HG02759 (cell line): ENCODE results near the gene CELF5.
"Not testable (repeated sequence)": the region's sequence is repeated elsewhere in the genome, so short reads cannot be mapped to it uniquely, and the experiment has no call there.

Source experiments
- ATAC-seq: cut with Tn5 transposase; IDR thresholded peaks from one replicate; pipeline ENCODE4 v1.9.1; 2021; ENCODE audit warnings: mild to moderate bottlenecking, moderate library complexity; ENCODE audit not compliant: unreplicated experiment

CELF5 gene

GRCh38 chr19:3316659-3317207, 92.3 kb downstream of the CELF5 start:
- no peak for ATAC-seq

DNA sequence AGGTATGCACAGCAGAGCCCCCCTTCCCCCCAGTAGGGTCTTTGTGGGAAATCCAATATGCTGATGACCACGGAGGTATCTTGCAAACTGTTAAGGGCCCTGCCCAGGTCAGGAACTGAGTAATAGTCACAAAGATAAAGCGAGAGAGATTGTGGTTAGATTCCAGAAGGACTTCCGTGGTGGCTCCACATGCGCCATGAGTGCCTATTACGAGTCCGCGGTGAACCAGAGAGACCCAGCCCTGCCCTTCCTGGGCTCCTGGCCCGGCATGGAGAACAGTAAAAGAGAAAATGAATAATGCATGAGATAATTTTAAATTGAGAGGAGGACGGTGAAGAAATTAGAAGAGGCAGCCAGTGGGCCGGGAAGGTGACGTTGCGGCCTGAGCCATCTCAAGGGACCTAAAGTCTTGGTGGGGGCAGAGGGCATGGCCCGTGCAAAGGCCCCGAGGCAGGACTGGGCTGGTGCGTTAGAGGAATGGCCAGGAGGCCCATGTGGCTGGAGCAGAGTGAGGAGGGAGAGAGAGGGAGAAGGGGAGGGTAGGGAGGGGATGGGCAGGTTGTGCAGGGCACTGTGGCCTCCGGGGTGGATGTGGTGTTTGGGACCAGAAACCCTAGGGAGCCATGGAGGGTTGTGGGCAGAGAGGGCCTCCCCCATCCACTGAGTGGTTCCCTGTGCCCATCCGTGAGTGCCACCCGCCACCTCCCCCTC, 95.3 kb downstream of the CELF5 start:
- no peak for ATAC-seq

- ATAC-seq, result no peak
These were observed 95.9 kb downstream of the CELF5 start for GRCh38 chr19:3320354-3320670.

- no peak for ATAC-seq
These were observed 96.4 kb downstream of the CELF5 start for GRCh38 chr19:3320853-3321252.

DNA sequence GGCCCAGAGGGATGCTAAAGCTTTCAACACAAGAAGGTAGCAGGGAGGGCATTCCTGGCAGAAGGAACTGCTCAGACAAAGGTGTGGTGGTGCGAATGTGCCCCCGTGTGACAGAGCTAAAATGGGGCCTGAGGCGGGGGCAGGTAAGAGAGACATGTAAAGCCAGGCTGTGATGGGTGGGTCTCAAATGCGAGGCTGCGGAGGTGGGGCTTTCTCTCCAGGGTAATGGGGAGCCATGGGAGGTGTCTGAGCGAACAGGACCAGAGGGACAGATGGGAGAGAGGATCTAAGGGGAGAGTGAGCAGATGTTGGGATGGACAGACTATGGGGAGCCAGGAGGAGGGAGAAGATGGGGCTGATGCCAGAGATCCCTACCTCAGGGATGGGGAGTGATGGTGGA, 97.2 kb downstream of the CELF5 start:
- ATAC-seq, result no peak

- ATAC-seq, result no peak
These were observed 97.9 kb downstream of the CELF5 start for GRCh38 chr19:3322199-3322978.

DNA sequence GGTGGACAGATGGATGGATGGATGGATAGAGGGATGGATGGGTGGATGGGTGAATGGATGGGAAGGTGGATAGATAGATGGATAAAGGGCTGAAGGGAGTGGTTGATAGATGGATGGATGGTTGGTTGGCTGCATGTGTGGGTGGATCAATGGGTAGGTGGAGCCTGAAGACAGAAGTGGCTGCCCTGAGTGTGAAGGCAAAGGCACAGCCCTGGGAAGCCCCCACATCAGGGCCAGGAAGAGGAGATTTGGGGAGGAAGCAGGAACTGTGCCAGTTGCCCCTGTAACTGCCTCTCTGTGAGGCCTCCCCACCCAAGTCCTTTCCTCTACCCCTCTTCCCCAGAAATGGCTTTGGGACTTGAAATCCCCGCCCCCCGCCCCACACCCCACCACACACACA, 98.6 kb downstream of the CELF5 start:
- no peak for ATAC-seq

DNA sequence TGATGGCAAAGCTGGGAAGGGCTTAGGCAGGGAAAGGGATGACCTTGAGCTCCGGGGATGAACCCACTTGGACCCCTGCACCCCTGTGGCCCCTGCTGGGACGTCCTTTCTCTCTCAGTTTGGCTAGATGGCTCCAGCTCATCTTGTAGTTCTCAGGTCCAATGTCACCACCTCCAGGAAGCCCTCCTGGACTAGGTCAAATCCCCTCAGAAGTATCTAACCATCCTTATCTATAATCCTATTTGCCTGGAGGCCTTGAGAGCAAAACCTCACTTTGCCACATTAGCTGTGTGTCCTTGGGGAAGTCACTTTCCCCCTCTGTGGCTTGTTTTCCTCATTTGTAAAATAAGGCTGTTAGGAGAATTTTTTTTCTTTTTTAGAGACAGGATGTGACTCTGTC, 99.2 kb downstream of the CELF5 start:
- no peak for ATAC-seq

GRCh38 chr19:3324405-3324856, 100.0 kb downstream of the CELF5 start:
- no peak for ATAC-seq

DNA sequence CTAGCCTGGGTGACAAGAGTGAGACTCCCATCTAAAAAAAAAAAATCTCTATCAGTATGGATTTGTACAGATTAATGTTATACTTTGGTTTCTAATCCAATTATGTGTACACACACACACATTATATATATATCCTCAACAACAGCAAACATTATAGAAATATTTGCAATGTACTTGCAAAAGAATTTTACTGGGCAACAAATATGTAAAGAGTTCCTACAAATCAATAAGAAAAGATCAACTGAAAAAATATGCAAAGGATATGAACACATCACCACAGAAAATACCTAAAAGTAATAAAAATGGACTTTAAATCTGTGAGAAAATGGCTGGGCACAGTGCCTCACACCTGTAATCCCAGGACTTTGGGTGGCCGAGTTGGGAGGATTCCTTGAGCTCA, 101.0 kb downstream of the CELF5 start:
- ATAC-seq, result no peak

- ATAC-seq, result no peak
These were observed 104.3 kb downstream of the CELF5 start for GRCh38 chr19:3328743-3329142.

DNA sequence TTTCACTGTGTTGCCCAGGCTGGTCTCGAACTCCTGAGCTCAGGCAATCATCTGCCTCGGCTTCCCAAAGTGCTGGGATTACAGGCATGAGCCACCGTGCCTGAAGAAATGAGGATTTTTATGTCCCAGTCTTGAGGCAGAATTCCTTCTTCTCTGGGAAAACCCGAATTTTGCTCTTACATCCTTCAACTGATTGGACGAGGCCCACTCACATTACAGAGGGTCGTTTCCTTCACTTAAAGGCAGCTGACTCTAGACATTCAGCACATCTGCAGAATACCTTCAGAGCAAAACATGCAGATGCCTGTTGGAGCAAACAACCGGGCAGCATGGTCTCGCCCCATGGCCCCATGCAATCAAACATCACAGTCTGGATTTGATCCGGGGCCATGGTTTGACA, 105.6 kb downstream of the CELF5 start:
- ATAC-seq, result no peak

DNA sequence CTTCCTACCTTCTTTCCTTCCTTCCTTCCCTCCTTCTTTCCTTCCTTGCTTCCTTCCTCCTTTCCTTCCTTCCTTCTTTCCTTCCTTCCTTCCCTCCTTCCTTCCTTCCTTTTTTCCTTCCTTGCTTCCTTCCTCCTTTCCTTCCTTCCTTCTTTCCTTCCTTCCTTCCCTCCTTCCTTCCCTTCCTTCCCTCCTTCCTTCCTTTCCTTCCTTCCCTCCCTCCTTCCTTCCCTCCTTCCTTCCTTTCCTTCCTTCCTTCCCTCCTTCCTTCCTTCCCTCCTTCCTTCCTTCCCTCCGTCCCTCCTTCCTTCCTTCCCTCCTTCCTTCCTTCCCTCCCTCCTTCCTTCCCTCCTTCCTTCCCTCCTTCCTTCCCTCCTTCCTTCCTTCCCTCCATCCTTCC, 107.8 kb downstream of the CELF5 start:
- not testable (repeated sequence) for ATAC-seq

DNA sequence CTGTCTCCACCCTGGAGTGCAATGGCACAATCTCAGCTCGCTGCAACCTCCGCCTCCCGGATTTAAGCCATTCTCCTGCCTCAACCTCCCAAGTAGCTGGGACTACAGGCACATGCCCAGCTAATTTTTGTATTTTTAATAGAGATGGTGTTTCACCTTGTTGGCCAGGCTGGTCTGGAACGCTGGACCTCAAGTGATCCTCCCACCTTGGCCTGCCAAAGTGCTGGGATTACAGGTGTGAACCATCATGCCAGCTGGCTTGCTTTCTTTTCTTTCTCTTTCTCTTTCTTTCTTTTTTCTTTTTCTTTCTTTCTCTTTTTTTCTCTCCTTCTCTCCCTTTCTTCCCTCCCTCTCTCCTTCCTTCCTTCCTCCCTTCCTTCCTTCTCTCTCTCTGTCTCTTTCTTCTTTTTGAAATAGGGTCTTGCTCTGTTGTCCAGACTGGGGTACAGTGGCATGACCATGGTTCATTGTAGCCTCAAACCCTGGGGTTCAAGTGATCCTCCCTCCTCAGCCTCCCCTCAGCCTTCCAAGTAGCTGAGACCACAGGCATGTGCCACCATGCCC, 108.6 kb downstream of the CELF5 start:
- no peak for ATAC-seq

DNA sequence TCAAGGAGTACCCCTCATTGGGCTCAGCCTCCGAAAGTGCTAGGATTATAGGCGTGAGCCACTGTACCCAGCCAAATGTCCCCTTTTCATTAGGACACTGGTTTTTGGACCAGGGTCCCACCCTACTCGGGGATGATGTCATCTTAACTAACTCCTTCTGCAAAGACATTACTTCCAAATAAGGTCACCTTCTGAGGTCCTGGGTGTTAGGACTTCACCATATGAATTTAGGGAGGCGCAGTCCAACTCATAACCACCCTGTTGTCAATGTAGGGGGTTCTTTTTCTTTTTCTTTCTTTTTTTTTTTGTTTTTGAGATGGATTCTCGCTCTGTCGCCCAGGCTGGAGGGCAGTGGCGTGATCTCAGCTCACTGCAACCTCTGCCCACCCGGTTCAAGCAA, 109.2 kb downstream of the CELF5 start:
- ATAC-seq, result no peak

GRCh38 chr19:3334749-3335430, 110.4 kb downstream of the CELF5 start:
- ATAC-seq, result not testable (repeated sequence)

DNA sequence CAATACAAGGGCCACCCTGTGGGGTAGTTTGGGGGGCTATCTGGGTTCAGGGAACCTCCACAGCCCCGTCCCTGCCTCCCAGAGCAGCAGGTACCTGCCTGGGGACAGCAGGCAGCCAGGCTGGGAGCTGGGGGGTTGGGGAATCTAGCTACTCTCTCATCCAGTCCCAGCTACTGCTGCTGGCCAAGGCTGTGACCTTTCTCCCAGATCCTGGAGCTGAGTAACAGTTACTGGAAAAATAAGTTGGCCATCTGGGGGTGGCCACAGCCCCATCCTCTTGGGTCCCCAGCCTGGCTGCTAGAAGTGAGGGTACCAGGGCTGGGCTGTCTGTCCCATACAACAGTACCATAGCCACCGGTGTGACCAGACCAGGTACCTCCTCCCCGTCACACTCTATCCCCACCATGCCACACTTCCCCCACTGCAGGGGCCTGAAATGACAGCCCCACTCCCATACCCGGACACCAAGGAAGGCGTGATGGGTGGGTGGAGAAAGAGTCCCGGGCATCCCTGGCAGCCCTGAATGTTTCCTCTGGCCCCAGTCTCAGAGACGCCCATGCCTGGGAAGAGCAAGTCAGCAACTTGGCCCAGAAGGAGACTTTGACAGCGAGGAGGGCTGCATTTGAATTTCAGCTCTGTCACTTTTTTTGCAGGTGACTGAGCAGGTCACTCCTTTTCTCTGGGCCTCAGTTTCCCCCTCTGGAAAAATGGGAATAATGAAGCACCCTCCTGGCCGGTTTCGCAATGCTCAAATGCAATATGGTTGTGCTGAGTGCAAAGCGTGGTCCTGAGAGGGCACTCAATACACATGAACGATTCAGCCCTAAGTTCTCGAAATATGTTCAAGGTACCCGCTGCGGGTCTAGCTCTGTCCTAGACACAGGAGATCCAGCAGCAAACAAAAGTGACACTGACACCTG, 111.2 kb downstream of the CELF5 start:
- no peak for ATAC-seq

GRCh38 chr19:3336351-3336679, 111.9 kb downstream of the CELF5 start:
- no peak for ATAC-seq

GRCh38 chr19:3336680-3337523, 112.4 kb downstream of the CELF5 start:
- ATAC-seq, result no peak
